Vagina (tissue), 2 donors: Measurements from ENCODE around the gene CRYBA1.

Experiments used
- POLR2A ChIP-seq, 2 donors: fragments of 450-650 bp; IDR thresholded peaks; one replicate each; pipeline ENCODE4 v1.6.1; 2017; ENCODE audit warnings: antibody characterized with exemption in 2 of 2, mild to moderate bottlenecking in 2 of 2, moderate library complexity in 2 of 2
- TF ChIP-seq, protein P1 (sequence below), 3 experiments: fragments of 450-650 bp in 2 of 3; fragments of 200-600 bp in 1 of 3; sonication (generic) in 1 of 3; IDR thresholded peaks; one replicate each; pipeline ENCODE4 v1.5.1; 2017 to 2019; ENCODE audit warnings: antibody characterized with exemption in 3 of 3, mild to moderate bottlenecking in 2 of 3, moderate library complexity in 2 of 3

DNA sequence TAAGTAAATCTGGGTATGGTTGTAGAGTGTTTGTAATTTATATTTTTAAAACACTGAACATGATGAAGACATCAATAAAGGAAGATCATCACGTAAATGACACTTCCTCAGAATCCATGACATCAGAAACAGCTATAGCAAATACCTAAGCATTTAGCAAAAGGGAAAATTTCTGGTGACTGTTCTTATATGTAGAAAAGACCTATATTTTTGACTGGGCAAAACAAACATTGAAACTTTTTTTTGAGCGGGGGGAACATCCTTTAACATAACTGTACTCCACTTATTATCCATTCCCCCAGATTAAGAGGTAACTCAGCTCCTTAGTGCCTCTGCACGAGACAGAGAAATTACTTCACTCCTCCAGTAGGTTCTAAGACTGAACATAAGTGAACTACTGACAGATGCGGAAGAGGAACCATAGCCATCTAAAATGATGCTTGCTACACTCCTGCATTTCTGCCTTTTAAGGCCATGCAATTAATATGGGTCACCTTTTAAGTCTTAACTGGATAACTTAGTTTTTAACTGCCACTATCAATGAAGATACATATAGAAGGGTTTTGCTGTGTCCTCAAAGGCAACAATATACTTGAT lies 9.4 kb downstream of the CRYBA1 start:
- TF ChIP-seq, protein P1, sequence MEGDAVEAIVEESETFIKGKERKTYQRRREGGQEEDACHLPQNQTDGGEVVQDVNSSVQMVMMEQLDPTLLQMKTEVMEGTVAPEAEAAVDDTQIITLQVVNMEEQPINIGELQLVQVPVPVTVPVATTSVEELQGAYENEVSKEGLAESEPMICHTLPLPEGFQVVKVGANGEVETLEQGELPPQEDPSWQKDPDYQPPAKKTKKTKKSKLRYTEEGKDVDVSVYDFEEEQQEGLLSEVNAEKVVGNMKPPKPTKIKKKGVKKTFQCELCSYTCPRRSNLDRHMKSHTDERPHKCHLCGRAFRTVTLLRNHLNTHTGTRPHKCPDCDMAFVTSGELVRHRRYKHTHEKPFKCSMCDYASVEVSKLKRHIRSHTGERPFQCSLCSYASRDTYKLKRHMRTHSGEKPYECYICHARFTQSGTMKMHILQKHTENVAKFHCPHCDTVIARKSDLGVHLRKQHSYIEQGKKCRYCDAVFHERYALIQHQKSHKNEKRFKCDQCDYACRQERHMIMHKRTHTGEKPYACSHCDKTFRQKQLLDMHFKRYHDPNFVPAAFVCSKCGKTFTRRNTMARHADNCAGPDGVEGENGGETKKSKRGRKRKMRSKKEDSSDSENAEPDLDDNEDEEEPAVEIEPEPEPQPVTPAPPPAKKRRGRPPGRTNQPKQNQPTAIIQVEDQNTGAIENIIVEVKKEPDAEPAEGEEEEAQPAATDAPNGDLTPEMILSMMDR (IDR thresholded peaks at IDR 0.05), result no peak
- TF ChIP-seq POLR2A (IDR thresholded peaks at IDR 0.05), result no peak
